NOMO-1 treated with dmso at 0.1 percent for 144 hours (cell line): Measurements from ENCODE around the gene ENDOU.

Source experiments
- DNase-seq: peaks from one replicate; lab custom pipeline; 2025; ENCODE audit not compliant: unreplicated experiment; lab: John Stamatoyannopoulos, UW

Gene ENDOU

GRCh38 chr12:47744778-47745436 is 19.6 kb upstream of the ENDOU start:
- DNase-seq, result no peak

GRCh38 chr12:47744005-47744651 is 18.8 kb upstream of the ENDOU start:
- no peak for DNase-seq

GRCh38 chr12:47743311-47743860 is 18.1 kb upstream of the ENDOU start:
- no peak for DNase-seq

GRCh38 chr12:47742253-47742825 is 17.0 kb upstream of the ENDOU start:
- DNase-seq, result no peak

GRCh38 chr12:47741340-47741703 is 16.0 kb upstream of the ENDOU start:
- no peak for DNase-seq

GRCh38 chr12:47740606-47741339 is 15.5 kb upstream of the ENDOU start:
- DNase-seq, result no peak

- DNase-seq, result no peak
Observed at GRCh38 chr12:47739979-47740378, 14.7 kb upstream of the ENDOU start.

- DNase-seq, result no peak
Observed at GRCh38 chr12:47739297-47739696, 14.0 kb upstream of the ENDOU start.

GRCh38 chr12:47737936-47738594 is 12.8 kb upstream of the ENDOU start:
- DNase-seq, result no peak

GRCh38 chr12:47736877-47737676 is 11.8 kb upstream of the ENDOU start:
- no peak for DNase-seq

GRCh38 chr12:47736216-47736615 is 10.9 kb upstream of the ENDOU start:
- no peak for DNase-seq

GRCh38 chr12:47735649-47736048 is 10.4 kb upstream of the ENDOU start:
- no peak for DNase-seq

GRCh38 chr12:47734725-47735480 is 9.6 kb upstream of the ENDOU start:
- DNase-seq, result no peak

- DNase-seq, result no peak
Observed at GRCh38 chr12:47733142-47733541, 7.9 kb upstream of the ENDOU start.

GRCh38 chr12:47732504-47732903 is 7.2 kb upstream of the ENDOU start:
- no peak for DNase-seq

GRCh38 chr12:47731723-47732122 is 6.4 kb upstream of the ENDOU start:
- no peak for DNase-seq

- DNase-seq, result no peak
Observed at GRCh38 chr12:47730341-47730744, 5.1 kb upstream of the ENDOU start.

GRCh38 chr12:47729233-47729632 is 3.9 kb upstream of the ENDOU start:
- DNase-seq, result no peak

- DNase-seq, result no peak
Observed at GRCh38 chr12:47725893-47726292, 603 bp upstream of the ENDOU start.
